HG03064 (cell line): ENCODE results near the gene RANBP9.

Experiments used
- ATAC-seq: cut with Tn5 transposase; IDR thresholded peaks from one replicate; pipeline ENCODE4 v1.9.1; 2021; ENCODE audit warnings: low read depth; ENCODE audit not compliant: unreplicated experiment

The RANBP9 gene

DNA sequence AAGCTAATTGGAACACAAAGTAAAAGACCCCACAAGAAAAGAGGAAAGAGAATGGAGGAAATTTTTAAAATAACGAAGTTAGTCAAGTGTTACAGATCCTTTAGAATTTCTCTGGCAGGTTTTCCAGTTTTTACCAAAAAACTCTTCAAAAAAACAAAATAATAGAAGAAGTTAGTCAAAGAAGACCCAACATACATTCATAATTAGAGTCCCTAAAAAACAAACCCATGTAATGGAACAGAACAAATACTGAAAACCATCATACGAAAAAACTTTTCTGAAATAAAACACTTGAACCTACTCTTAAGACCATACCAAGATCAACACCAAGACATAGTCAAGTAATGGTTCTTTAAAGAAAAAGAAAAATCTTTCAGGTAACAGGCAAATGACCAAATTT lies 31.6 kb downstream of the RANBP9 start:
- ATAC-seq: no peak

DNA sequence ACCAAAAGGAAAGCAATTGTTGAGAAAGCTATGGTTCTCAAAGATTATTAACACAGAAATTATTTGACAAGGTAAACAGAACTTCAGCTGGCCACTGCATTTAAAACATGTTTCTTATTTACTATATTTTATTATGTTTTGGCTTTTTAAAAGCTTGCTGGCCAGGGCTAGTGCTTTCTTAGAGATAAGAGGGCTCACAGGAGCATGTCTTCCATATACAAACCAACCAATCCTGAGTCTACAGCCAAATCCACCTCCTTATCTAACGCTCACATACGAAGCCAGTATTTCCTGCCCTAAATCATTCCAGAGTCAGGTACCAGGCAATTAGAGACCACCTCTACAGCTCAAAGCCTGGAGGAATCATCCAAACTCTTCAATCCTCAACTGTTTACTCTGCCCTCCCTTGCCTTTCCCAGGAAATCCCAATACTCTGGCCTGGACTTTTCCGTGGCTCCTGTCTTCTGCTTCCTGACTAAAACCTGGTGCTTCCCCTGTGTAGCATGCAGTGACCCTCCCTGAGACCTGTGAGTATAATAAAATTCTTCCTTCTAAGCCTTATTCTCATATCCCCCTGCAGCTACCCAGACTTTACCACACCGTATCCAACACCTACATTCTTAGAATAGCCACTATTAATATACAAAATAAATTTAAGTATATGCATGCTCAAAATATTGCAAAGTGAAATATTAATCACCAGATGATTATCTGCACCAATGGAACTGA lies 33.2 kb downstream of the RANBP9 start:
- ATAC-seq: no peak

DNA sequence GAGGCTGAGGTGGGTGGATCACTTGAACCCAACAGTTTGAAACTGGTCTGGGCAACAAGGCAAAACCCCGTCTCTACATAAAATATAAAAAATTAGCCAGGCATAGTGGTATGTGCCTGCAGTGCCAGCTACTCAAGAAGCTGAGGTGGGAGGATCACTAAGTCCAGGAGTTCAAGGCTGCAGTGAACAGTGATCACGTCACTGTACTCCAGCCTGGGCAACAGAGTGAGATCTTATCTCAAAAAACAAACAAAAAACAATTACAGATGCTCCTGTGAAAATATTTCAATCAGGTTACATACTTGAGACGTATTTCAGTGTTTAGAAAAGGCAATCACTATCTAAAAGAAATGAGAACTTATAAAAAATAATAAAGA lies 33.8 kb downstream of the RANBP9 start:
- no peak for ATAC-seq

DNA sequence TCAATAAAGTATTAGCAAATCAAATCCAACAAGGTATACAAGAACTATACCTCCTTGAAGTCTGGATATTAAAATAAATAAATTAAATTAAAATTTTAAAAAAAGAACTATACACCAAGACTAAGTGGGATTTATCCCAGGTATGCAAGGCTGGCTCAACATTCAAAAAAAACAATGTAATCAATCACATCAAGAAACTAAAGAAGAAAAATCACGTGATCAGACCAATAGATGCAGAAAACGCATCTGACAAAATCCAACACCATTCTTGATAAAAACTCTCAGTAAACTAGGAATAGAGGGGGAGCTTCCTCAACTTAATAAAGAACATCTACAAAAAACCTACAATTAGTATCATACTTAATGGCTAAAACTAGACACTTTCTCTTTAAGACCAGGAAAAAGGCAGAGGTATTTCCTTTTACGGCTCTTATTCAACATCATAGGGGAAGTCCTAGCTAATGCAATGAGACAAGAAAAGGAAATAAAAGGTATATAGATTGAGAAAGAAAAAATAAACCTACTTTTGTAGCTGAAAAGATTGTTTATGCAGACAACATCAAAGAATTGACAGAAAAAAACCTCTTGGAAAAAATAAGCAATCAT lies 35.0 kb downstream of the RANBP9 start:
- ATAC-seq: no peak

DNA sequence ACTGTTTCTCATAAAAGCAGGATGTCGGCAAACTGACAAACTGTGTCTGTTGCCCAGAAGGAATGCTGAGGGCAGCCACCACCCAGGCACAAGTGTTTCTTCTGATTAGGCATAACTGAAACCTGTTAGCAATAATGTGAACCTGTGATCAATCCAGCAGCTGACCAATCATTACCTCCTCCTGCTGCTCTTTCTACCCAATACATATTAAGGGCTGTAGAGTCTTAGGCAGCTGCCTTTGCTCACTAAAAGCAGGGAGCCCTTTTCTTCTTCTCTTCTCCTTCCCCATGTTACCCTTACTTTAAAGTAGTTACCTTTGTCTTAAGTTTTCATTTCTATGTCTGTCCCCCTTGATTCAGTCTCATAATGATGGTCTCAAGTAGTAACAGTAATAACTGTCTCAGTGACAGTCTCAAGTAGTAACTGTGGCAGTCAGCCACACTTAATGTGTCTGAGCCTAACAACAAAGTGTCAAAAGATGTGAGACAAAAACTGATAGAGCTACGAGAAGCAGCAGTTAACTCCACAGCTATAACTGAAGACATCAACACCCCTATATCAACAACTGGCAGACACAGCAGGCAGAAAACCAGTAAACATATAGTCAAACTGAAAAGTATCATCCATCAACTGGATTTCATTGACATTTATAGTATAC lies 37.0 kb downstream of the RANBP9 start:
- no peak for ATAC-seq

DNA sequence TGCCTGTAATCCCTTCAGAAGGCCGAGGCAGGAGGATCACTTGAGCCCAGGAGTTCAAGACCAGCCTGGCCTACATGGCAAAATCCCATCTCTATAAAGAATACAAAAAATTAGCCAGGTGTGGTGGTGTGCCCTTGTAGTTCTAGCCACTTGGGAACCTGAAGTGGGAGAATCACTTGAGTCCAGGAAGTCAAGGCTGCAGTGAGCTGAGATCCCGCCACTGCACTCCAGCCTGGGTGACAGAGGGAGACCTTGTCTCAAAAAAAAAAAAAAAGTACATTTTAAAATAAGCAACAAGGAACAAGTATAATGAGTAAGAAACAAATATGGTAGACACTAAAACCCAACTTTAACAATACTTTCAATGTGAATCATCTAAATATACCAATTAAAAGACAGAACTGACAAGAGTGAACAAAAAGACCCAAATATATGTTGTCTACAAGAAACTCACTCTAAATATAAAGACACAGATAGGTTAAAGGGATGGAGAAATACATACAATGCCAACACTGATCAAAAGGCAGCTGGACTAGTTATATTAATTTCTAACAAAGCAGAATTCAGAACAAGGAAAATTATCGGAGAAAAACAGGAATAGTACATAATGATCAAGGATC lies 37.7 kb downstream of the RANBP9 start:
- ATAC-seq: no peak

DNA sequence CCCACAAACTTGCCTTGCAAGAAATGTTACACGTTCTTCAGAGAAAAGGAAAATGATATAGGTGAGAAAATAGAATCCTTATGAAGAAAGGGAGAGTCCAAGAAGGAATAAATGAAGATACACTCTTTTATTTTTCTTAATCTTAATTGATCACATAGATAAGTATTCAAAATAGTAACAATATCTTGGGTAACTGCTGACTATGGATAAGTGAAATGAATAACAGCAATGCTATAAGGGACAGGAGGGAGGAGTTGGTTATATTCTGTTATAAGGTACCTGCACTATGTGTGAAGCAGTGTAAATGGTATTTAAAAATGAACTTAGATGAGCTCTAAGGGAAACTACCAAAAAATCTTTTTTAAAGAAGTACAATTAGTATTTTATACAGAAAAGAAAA lies 38.3 kb downstream of the RANBP9 start:
- ATAC-seq: no peak

DNA sequence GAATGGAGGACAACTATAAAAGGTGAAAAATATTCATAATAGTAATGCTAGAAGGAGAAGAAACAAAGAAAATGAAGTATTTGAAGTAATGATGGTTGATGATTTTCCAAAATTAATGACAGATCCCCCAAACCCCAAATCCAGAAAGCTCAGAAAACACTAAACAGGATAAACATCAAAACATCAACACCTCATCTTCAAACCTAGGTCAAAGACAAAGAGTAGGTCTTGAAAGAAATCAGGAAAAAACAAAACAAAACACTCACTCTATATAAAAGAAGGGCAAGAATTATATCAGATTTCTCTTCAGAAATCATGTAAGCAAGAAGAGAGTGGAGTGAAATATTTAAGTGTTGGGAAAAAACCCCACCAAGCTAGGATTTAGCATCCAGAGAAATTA lies 38.7 kb downstream of the RANBP9 start:
- no peak for ATAC-seq

DNA sequence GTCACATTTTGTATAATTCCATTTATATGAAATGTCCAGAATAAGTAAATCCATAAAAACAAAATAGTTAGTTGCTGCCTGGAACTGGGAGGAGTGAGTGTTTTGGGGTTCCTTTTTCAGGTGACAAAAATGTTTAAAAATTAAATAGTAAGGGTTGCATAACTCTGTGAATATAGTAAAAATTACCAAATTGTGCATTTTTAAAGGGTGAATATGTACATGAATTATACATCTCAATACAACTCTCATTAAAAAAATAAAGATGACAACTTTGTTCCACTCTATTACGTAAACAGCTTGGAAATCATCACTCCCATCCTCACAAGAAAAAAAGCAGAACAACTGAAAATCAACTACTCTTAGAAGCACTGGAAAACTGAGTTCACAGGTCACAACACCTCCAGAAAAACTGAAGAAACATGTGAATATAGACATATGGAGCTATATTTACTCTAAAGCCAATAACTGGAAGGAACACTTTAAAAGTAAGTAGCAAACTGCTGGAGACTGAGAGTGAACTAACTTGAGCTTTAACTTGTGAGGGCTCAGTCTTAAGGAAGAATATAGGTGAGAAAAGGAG lies 40.0 kb downstream of the RANBP9 start:
- no peak for ATAC-seq

DNA sequence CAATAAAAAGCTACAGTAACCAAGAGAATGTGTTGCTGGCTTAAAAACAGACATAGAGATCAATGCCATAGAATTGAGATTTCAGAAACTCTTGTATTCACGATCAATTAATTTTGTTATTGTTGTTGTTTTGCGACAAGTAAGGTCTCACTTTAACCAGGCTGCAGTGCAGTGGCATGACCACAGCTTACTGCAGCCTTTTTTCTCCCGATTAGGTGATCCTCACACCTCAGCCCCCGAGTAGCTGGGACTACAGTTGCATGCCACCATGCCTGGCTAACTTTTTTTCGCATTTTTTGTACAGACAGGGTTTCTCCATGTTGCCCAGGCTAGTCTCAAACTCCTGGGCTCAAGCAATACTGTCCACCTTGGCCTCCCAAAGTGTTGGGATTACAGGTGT lies 42.2 kb downstream of the RANBP9 start:
- no peak for ATAC-seq

DNA sequence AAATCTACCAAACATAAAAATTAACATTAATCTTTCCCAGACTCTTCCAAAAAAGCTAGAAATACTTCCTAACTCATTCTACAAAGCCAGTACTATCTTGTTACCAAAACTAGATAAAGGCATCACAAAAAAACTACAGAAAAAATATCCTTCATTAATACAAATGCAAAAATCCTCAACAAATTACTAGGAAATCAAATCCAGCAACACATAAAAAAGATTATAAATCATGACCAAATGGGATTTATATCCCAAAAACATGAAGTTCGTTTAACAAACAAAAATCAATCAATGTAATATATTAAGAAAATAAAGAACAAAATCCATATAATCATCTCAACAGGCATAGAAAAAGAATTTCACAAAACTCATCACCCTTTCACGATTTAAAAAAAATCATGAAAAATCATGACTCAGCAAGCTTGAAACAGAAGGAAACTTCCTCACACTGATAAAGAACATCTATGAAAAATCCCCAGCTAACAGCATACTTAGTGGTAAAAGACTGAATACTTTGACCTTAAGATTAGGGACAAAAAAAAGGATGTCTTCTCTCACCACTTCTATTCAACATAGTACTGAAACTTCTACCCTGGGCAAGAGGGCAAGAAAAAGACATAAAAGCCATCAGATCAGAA lies 43.2 kb downstream of the RANBP9 start:
- ATAC-seq: no peak

DNA sequence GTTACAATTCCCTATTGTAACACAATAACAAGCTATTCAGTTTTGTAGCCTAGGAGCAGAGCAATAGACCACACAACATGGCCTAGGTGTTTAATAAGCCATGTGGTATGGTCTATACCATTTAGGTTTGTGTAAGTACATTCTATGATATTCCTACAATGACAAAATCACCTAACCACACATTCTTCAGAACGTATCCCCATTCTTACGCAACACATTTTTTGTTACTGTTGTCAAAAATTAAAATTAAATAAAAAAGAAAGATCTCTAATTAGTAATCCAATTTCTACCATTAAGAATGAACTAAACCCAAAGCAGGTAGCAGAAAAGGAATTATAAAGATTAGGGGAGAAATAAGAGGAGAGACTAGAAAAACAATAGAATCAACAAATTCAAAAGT lies 44.0 kb downstream of the RANBP9 start:
- no peak for ATAC-seq

DNA sequence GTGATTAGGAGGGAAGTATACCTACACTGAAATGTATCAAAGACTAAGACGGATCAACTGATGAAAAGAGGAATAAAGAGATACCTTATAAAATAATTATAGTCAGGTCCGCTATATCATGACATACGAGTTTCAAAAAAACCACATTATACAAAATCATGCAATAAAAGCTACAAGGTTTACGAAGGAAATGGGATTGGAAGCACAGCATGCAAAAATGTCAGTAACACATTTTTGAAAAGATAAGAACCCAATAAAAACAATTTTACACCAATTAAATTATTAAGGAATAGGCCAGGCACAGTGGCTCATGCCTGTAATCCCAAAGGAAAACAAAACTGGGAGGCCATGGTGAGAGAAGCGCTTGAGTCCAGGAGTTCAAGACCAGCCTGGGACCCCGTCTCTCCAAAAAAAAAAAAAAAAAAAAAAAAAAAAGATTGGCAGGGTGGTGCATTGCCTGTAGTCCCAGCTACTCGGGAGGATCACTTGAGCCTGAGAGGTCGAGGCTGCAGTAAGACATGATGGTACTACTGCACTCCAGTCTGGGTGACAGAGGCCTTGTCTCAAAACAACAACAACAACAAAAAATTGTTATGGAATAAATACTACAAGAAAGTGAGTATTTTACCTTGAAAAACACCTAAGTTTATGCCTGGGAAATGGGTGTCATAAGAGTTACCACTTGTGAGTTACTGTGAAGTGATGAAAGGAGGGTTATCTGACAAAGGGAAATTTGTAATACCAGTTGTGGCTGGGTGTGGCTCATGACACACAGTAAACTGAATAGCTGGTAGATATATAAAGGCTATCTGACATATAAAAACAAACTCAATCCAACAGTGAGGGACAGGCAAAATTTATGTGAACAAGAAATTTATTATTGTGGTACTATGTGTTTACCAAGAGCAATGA lies 45.2 kb downstream of the RANBP9 start:
- ATAC-seq: no peak

DNA sequence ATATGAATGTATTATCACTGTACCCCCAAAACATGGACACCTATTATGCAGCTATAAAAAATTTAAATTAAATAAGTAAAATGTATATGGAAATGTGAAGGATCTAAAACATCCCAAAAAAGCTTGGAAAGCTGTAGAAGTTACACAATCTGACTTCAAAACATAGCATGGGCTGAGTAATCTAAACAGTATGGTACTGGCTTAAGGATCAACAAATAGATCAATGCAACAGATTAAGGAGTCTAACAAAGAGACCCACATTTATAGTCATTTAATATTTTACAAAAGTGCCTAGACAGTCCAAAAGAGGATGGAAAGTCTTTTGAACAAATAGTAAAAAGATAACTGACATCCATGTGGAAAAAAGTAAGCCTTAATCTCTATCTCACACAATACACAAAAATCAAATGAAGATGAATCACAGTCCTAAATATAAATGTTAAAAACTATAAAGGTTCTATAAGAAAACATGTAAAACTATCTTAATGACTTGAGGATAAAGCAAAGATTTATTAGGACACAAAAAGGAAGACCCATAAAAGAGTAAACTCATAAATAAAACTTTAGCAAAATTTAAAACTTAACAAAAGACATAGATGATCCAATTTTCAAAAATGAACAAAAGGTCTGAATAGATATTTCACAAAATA lies 46.8 kb downstream of the RANBP9 start:
- no peak for ATAC-seq

DNA sequence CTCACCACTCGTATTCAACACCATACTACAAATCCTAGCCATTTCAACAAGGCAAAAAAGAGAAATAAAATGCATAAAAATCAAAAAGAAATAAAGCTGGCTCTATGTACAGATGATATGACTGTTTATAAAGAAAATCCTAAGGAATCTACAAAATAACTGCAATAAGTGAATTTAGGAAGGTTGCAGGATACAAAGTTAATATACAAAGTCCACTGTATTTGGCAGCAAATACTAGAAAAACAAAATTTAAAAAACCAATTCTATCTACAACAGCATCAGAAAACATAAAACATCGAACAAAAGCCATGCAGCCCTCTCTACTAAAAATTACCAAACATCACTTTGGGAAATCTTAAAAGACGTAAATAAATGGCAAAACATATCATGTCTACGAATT lies 47.6 kb downstream of the RANBP9 start:
- ATAC-seq: no peak

DNA sequence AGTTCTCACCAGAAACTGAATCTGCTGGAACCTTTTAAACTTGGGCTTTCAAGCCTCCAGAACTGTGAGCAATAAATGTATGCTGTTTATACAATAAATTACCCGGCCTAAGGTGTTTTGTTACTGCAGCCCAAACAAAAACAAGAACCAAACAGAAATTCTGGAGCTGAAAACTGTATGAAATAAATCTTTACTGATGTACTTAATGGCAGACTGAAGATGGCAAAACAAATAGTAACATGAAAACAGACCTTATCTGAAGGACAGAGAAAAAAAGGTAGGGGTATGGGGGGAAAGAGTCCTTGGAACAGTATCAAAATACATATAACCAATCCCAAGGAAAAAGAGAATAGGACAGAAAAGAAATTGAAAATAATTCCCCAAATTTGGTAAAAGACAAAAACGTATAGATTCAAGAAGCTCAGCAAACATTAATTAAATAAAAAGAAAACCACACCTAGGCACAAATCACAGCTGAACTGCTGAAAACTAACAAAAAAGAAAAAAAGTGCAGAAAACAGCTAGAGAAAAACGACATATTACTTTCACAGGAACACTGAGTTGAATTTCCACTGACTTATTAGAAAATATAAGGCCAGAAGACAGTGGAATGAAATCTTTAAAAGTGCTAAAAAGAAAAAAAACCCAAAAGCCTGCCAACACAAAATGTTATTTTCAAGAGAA lies 48.8 kb downstream of the RANBP9 start:
- ATAC-seq: no peak

DNA sequence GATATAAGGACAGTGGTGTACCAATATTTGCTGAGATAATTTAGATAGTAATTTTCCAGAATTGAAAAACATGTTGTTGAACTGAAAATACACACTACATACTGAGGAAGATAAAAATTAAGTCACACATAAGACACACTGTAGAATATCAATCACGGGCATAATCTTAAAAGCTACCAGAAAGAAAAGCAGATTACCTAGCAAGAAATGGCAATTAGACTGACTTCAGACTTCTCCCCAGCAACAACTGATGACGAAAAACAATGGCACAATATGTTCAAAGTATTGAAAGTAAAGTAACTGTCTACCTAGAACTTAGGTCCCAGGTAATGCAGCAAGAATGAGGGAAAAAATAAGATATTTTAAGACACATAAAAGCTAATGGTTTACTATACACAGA lies 50.0 kb downstream of the RANBP9 start:
- no peak for ATAC-seq

DNA sequence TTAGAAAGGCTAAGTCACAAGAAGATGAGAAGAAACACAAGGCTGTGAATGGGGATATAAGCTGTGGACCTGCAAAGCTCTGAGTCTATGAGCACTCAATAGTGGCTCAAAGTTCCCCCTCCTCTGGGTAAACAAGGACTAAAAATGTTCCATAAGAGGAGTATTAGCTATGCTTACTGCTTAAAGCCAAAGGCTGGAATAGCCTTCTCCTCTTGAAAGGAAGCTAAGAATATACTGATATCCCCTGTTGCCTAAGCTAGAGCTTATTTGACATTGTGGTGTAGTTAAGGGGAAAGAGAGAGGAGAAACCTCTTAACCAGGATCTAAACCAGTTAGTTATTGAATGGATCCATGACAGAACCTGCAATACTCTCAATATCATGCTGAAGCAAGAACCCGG lies 50.7 kb downstream of the RANBP9 start:
- ATAC-seq: no peak

DNA sequence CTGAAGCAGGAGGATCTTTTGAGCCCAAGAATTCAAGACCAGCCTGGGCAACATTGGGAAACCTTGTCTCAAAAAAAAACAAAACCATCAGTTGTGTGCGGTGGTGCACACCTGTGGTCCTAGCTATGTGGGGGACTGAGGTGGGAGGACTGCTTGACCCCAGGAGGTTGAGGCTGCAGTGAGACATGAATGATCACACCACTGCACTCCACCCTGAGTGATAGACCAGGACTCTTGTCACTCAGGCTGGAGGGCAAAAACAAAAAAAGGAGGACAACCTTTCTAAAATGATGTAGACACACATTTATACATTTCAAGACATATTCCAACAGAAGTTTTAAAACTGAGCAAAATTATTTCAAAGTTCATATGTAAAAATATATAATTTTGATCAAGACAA lies 51.4 kb downstream of the RANBP9 start:
- no peak for ATAC-seq
